NCI-H1417 (cell line): ENCODE measurements around the gene KANK2.
"Not testable (repeated sequence)": the region's sequence is repeated elsewhere in the genome, so short reads cannot be mapped to it uniquely, and the experiment has no call there.

Experiments
- DNase-seq, 3 experiments: peaks; one replicate each; lab custom pipeline; 2025; lab: John Stamatoyannopoulos, UW

Gene KANK2

DNA sequence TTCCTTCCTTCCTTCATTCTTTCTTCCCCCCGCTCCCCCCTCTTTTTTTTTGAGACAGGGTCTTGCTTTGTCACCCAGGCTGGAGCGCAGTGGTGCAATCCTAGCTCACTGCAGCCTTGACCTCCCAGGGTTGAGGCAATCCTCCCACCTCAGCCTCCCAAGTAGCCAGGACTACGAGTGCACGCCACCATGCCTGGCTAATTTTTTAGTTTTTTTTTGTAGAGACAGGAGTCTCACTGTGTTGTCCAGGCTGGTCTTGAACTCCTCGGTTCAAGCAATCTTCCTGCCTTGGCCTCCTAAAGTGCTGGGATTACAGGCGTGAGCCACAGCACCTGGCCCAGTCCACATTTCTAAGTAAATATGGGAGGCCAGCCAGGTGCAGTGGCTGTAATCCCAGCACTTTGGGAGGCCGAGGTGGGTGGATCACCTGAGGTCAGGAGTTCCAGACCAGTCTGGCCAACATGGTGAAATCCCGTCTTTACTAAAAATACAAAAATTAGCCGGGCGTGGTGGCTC, 57.3 kb downstream of the KANK2 start:
- not testable (repeated sequence) for DNase-seq

DNA sequence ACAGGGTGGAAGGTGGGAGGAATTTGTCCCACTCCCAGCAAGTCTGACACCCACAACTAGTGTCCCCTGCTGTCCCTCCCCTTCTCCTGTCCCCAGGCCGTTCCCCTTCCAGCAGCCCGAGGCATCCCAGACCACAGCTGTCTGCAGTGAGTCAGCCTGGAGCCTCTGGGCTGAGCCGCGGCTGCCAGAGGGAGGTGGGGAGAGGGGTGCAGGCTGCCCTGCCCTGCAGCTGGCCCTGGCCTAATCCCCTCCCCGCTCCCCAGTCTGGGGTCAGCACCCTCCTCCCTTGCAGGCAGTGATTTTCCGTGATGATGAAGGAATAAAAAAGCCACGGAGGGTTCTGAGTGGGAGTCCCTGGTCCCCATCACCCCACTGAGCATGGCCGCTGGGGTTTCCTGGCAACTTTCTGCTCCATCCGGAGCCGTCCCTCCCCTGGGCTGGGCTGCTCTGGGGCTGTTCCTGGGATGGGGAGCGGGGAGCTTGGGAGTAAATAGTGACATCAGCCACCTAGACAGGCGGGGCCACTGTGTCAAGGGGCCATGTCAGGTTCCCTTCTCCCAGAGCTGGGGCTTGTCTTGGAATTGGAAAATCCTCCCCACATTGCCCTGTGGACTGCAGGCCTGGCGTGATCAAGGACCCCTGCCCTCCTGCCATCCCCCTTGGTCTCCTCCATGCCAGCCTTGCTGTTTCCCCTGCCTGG, 58.6 kb downstream of the KANK2 start:
- peak in 2 of 3 experiments; percentile 59 to 65 for DNase-seq

DNA sequence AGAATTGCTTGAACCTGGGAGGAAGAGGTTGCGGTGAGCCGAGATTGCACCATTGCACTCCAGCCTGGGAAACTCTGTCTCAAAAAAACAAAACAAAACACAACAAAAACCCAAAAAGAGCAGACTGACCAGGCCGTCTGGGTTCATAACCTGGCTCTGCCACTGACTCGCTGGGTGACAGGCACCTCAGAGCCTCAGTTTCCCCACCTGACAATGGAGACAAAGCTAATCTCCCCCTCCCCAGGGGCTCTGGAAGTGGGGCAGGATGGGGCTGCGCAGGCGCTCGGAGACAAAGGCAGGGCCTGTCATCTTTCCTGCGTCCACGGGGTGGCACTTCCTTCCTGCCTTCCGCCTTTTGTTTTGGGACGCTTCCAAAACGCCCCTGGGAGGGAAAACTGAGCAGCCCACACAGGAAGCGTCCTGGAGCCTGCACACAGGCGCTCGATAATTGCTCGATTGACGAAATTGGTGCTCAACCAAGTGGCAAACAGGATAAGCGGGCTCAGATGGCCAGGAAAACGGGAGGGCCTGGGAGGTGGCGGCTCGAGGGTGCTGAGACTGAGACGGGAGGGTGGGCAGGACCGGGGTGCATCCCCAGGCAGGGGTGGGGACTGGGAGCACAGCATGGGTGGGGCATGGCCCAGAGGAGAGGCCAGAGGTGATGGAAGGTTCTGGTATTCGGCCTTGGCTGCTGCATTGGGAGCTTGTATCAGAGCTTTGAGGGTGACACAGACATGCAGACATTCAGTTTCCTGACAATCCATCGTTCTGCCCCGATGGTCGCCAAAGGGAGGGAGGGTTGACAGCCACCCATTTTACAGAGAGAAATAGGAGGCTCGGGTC, 59.6 kb downstream of the KANK2 start:
- peak; percentile 66 to 94 (median 84) for DNase-seq

DNA sequence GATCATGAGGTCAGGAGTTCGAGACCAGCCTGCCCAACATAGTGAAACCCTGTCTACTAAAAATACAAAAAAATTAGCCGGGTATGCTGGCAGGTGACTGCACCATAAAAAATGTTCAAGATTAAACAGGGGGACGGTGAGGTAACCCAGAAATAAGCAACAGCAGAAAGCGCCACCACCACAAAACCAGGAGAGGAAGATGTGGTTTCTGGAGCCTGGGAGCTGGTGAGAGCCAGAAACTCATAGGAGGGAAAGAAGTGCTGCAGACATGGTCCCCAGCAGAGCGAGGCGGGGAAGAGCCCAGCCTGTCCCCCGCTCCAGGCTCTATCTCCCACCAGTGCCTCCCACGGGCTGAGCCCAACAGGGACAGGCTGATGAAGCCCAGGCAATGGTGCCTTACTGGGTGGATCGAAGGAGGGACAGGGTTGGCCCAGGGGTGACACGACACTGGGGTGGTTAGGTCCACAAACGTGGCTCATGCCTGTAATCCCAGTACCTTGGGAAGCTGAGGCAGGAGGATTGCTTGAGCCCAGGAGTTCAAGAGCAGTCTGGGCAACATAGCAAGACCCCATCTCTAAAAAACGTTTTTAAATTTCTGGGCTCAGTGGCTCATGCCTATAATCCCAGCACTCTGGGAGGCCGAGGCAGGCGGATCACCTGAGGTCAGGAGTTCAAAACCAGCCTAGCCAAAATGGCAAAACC, 60.8 kb downstream of the KANK2 start:
- no peak for DNase-seq

DNA sequence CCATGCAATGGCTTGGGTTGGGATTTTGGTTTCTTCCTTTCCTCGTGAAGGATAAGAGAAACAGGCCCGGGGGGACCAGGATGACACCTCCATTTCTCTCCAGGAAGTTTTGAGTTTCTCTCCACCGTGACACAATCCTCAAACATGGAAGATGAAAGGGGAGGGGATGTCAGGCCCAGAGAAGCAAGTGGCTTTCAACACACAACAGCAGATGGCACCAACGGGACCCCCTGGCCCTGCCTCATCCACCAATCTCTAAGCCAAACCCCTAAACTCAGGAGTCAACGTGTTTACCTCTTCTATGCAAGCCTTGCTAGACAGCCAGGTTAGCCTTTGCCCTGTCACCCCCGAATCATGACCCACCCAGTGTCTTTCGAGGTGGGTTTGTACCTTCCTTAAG, 65.9 kb downstream of the KANK2 start:
- no peak for DNase-seq

DNA sequence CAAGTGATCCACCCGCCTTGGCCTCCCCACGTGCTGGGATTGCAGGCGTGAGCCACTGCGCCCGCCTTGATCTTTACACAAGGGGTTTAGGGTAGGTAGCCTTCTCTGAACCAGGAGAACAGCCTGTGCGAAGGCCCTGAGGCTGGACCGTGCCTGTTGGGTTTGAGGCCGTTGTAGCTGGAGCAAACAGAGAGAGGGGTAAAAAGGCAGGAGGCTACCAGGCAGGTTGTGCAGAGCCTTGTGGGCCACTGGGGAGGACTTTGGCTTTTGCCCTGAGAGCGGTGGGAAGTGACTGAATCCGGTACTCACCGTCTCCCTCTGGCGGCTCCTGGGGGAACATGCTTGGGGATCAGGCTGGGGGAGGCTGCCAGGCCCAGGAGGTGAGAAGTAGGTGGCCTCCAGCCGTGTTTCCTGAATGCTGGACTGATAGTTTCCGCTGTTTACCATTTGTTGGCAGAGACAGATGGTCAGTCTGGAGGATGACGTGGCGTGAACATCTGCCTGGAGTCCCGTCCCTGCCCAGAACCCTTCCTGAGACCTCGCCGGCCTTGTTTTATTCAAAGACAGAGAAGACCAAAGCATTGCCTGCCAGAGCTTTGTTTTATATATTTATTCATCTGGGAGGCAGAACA, 66.4 kb downstream of the KANK2 start:
- DNase-seq, result peak; percentile 13 to 77 (median 54)

DNA sequence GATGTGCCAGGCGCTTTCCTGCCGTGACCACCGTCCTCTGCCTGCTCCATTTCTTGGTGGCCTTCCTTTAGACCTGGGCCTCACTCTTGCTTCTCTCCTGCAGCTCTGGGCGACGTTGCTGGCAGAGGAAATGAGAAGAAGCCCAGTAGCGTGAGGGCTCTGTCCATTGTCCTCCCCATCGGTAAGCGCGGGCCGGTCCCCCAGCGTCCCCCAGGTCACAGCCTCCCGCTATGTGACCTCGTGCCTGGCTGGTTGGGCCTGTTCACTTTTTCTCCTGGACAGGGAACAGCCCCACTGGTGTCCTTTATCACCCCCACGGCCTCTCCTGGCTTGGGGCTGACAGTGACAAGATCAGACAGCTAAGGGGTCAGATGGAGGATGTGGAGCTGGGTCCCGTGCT, 69.4 kb downstream of the KANK2 start:
- DNase-seq, result no peak

DNA sequence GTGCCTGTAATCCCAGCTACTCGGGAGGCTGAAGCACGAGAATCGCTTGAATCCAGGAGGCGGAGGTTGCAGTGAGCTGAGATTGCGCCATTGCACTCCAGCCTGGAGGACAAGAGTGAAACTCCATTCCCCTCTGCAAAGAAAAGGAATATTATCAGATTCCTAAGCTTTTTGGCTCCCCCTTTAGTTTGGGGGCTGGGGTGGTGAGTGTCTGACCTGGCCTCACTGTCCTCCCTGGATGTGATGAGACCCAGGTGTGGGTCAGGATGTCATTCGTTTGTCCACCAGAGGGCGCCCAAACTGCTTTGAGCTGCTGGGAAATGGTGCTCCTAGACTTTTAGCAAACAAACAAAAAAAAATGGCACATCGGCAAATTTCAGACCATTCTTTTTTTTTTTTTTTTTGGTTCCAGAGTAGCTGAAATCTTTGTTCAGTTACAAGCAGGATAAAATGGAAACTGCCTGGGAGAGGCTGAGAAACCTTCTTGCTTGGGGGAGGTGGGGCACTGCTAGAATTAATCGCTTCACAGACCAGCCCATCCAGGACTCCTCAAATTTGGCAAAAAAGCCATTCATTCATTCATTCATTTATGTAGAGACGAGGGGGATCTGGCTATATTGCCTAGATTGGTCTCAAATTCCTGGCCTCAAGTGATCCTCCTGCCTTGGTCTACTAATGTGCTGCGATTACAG, 71.2 kb downstream of the KANK2 start:
- DNase-seq, result peak; percentile 54 to 86 (median 63)

DNA sequence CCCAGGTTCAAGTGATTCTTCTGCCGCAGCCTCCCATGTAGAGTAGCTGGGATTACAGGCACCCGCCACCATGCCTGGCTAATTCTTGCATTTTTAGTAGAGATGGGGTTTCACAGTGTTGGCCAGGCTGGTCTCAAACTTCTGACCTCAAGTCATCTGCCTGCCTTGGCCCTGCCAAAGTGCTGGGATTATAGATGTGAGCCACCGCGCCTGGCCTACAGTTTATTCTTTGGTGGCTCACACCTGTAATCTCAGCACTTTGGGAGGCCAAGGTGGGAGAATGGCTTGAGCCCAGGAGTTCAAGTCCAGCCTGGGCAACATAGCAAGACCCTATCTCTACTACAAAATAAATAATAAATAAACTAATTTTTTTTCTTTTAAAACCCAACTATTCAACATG, 73.2 kb downstream of the KANK2 start:
- DNase-seq, result not testable (repeated sequence)

DNA sequence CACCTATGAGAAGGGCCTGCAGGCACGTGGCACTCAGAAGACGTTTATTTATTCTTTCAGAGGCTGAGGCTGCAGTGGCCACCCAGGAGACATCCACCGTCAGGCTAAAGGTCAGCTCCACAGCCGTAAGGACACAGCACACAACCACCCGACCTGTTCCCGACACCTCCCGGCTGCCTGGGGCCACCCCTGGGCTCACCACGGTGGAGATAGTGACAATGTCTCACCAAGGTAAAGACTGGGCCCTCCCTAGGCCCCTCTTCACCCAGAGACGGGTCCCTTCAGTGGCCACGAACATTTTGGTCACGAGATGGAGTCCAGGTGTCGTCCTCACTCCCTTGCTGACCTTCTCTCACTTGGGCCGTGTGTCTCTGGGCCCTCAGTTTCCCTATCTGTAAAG, 74.2 kb downstream of the KANK2 start:
- no peak for DNase-seq

DNA sequence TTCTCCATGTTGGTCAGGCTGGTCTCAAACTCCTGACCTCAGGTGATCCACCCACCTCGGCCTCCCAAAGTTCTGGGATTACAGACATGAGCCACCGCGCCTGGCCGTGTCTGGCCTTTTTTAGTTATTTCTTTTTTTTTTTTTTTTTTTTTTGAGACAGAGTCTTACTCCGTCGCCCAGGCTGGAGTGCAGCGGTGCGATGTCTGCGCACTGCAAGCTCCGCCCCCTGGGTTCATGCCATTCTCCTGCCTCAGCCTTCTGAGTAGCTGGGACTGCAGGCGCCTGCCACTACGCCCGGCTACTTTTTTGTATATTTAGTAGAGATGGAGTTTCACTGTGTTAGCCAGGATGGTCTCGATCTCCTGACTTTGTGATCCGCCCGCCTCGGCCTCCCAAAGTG, 75.4 kb downstream of the KANK2 start:
- not testable (repeated sequence) for DNase-seq

DNA sequence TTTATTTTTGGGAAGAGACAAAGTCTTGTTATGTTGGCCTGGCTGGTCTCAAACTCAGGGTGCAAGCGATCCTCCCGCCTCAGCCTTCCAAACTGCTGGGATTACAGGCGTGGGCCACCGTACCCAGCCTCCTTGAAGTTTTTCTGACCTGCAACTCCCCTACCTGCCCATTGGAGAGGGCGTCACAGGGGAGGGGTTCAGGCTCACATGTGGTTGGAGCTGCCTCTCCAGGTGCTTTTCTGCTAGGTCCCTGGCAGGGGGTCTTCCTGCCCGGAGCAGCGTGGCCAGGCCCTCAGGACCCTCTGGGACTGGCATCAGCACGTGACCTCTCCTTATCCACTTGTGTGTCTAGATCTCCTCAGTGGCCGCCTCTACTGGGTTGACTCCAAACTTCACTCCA, 80.8 kb downstream of the KANK2 start:
- DNase-seq, result no peak

DNA sequence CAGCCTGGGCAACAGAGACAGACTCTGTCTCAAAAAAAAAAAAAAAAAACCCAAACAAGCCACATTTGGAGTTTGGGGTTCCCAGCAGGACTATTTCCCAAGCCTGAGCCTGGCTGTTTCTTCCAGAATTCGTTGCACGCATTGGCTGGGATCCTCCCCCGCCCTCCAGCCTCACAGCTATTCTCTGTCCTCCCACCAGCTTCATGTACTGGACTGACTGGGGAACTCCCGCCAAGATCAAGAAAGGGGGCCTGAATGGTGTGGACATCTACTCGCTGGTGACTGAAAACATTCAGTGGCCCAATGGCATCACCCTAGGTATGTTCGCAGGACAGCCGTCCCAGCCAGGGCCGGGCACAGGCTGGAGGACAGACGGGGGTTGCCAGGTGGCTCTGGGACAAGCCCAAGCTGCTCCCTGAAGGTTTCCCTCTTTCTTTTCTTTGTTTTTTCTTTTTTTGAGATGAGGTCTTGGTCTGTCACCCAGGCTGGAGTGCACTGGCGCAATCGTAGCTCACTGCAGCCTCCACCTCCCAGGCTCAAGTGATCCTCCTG, 81.4 kb downstream of the KANK2 start:
- DNase-seq, result no peak

DNA sequence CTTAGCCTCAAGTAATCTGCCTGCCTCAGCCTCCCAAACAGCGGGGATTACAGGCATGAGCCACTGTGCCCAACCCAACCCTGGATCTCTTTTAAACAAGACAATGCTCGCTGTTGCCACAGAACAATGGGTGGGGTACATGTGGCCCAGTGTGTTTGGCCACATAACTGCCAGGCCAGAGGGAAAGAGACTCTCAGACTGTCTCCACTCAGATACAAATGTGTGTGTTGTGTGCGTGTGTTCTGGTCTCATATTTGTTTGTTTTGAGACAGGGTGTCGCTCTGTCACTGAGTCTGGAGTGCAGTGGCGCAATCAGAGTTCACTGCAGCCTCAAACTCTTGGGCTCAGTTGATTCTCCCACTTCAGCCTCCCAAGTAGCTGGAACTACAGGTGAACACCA, 82.3 kb downstream of the KANK2 start:
- no peak for DNase-seq
